Breast epithelium (tissue), 4 donors: ENCODE results near the gene CST4. TPM values are rescaled to one million over a fixed set of nuclear protein-coding genes. Genes with fewer than 3 reads are reported as not detected.

Experiments used
- DNase-seq, 2 donors: peaks; one replicate each; pipeline ENCODE4 v3.0.0-alpha.2; 2019; ENCODE audit warnings: low spot score in 2 of 2
- H3K27ac ChIP-seq, 2 donors: fragments of 200-600 bp; sonication (generic) in 1 of 2; one replicate each; pipeline ENCODE4 v1.5.1; 2016 to 2019; ENCODE audit warnings: mild to moderate bottlenecking in 1 of 2
- H3K27me3 ChIP-seq, 2 donors: fragments of 200-600 bp; sonication (generic) in 1 of 2; one replicate each; pipeline versions ENCODE4 v1.5.1 to v1.6.0; 2017 to 2019; ENCODE audit warnings: control low read depth in 1 of 2, mild to moderate bottlenecking in 1 of 2
- H3K36me3 ChIP-seq: fragments of 200-600 bp; one replicate; pipeline ENCODE4 v1.5.1; 2019
- H3K4me1 ChIP-seq, 2 donors: fragments of 200-600 bp; sonication (generic); one replicate each; pipeline ENCODE4 v1.5.1; 2016 to 2019; ENCODE audit warnings: control low read depth in 1 of 2
- H3K4me3 ChIP-seq, 3 donors: fragments of 200-600 bp; sonication (generic); 1 replicate in 2 of 3; 2 replicates in 1 of 3; pipeline ENCODE4 v1.5.1; 2016 to 2019; ENCODE audit warnings: mild to moderate bottlenecking in 3 of 3, moderate library complexity in 2 of 3
- H3K9me3 ChIP-seq, 2 donors: fragments of 200-600 bp; sonication (generic) in 1 of 2; one replicate each; pipeline ENCODE4 v1.5.1; 2016 to 2019; ENCODE audit warnings: control low read depth in 1 of 2
- CTCF ChIP-seq, 3 donors: fragments of 450-650 bp; IDR thresholded peaks; one replicate each; pipeline ENCODE4 v1.5.1; 2016 to 2017; ENCODE audit warnings: antibody characterized with exemption in 3 of 3, mild to moderate bottlenecking in 3 of 3, moderate library complexity in 3 of 3
- POLR2A ChIP-seq: fragments of 450-650 bp; IDR thresholded peaks from one replicate; pipeline ENCODE4 v1.6.1; 2016; ENCODE audit warnings: antibody characterized with exemption, mild to moderate bottlenecking, moderate library complexity
- POLR2AphosphoS5 ChIP-seq, 3 donors: sonication (generic); formaldehyde crosslinking; IDR thresholded peaks; one replicate each; pipeline ENCODE4 v1.6.1; 2017; ENCODE audit warnings: antibody characterized with exemption in 3 of 3
- intact Hi-C: fragments of 100-400 bp; cut with DNase I; formaldehyde crosslinking; loops from one replicate; pipeline ENCODE4 v1.15.1; 2023; ENCODE audit warnings: low total_unique reads
- total RNA-seq, 3 donors: library from RNA; depleted of rRNA; stranded (reverse); fragments of >200 nt; gene quantifications; one replicate each; pipeline ENCODE4 v1.1.0, GENCODE V29; 2016

Gene CST4
- total RNA-seq, 3 donors from 2014 or later = not detected

DNA sequence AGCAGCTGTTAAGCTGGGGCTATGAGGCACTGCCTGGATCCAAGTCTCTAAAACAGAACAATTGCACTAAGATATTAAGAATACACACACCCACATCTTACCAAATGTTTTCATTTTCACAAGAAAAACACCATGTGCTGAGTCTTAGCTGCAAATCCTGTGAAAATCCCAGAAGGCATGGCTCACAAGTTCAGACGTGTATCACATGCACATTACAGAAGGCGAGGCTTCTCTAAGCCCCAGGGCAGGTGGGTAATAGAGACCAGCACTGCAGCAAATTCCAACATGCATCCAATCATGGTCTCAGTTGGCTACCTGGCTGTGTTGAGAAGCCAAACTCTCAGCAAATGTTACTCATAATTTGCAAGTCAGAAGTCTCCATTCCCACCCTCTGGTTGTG is 34.8 kb downstream of the CST4 start:
- no peaks in the 10 kb centered on the region for H3K36me3 ChIP-seq
- H3K9me3 ChIP-seq = no peaks in the 10 kb centered on the region
- intact Hi-C loops = no loop called here
- TF ChIP-seq CTCF (IDR thresholded peaks at IDR 0.05) = no peak
- TF ChIP-seq POLR2AphosphoS5 (IDR thresholded peaks at IDR 0.05) = no peak
- TF ChIP-seq POLR2A = no peak
- H3K4me1 ChIP-seq = peaks cover 0 to 3% of the 10 kb centered on the region in 2 donors
- no peak overlapping the region for H3K4me3 ChIP-seq
- no peaks in the 10 kb centered on the region for H3K27me3 ChIP-seq
- peak overlapping the region in 1 of 2 donors; percentile 82 for H3K27ac ChIP-seq
- no peak for DNase-seq

DNA sequence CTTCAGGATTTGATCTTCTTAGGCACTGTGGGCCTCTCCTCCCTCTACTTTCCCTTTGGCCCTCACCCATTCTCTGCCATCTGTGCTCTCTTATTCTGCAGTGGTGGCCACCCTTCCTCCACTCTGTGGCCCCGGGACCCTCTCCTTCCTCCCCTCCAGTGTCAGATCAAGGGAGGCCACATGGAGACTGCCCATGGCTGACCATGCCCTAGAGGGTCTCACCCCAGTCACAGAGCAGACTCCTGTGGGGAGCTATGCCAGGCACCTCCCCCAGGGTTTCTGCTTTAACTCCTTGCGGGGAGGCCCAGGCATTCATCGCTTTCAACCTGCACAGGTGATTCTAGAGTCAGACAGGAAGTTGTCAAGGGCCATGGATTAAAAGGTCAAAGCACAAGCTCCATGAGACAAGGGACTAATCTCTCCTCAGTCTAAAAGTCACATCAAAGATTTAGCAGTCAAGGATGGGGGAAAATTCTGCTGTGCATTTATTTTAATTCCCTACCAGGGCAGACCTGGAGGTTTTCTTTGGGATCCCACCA is 35.4 kb downstream of the CST4 start:
- H3K4me3 ChIP-seq = no peak overlapping the region
- peak overlapping the region in 1 of 2 donors; percentile 82 for H3K27ac ChIP-seq
- intact Hi-C loops = no loop called here
- H3K27me3 ChIP-seq = no peaks in the 10 kb centered on the region
- DNase-seq = no peak
- H3K36me3 ChIP-seq = no peaks in the 10 kb centered on the region
- no peaks in the 10 kb centered on the region for H3K9me3 ChIP-seq
- no peak for TF ChIP-seq POLR2AphosphoS5 (IDR thresholded peaks at IDR 0.05)
- no peak for TF ChIP-seq CTCF (IDR thresholded peaks at IDR 0.05)
- TF ChIP-seq POLR2A = no peak
- H3K4me1 ChIP-seq = peaks cover 0 to 3% of the 10 kb centered on the region in 2 donors

DNA sequence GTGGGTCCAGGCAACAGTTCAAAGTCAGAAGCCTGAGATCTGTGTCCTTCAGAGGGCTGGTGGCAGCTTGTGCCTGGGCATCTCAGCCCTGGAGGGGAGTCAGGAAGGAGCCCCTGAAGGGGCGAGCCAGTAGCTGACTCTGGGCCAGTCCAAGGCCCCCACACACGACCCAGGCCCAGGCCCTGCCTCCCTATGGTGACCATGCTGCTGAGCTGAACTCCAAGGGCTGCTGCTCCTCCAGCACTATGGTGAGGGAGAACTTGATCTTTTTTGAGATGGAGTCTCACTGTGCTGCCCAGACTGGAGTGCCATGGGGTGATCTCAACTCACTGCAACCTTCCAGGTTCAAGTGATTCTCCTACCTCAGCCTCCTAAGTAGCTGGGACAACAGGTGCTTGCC is 35.9 kb downstream of the CST4 start:
- Histone ChIP-seq H3K27ac (peak overlapping the region in 1 of 2 donors; percentile 82), H3K9me3 (no peaks in the 10 kb centered on the region), H3K4me3 (no peak overlapping the region), H3K4me1 (peaks cover 0 to 3% of the 10 kb centered on the region in 2 donors), H3K27me3 (no peaks in the 10 kb centered on the region), H3K36me3 (no peaks in the 10 kb centered on the region)
- DNase-seq = no peak
- TF ChIP-seq CTCF (IDR thresholded peaks at IDR 0.05) = no peak
- no peak for TF ChIP-seq POLR2AphosphoS5 (IDR thresholded peaks at IDR 0.05)
- TF ChIP-seq POLR2A = no peak
- intact Hi-C loops = no loop called here

DNA sequence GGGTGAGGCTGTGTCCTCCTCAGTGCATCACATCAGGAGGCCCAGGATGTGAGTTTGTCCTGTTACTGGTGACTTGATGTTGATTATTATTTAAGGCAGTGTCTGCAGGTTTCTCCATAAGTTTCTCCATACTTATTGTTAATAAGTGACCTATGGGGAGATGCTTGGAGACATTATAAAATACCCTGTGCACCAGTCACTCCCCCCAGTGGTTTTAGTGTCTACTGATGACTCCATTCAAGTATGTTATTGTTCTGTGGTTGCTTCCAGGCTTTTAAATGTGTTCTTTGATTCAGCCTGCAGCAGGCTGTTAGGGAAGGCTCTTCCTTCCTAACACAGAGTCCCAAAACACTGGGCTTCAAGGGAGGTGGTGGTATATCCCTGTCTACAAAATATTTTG is 36.5 kb downstream of the CST4 start:
- Histone ChIP-seq H3K9me3 (no peaks in the 10 kb centered on the region), H3K4me1 (peaks cover 0 to 3% of the 10 kb centered on the region in 2 donors), H3K4me3 (no peak overlapping the region), H3K36me3 (no peaks in the 10 kb centered on the region), H3K27ac (no peak overlapping the region), H3K27me3 (no peaks in the 10 kb centered on the region)
- intact Hi-C loops = no loop called here
- no peak for DNase-seq
- TF ChIP-seq POLR2A = no peak
- no peak for TF ChIP-seq POLR2AphosphoS5 (IDR thresholded peaks at IDR 0.05)
- TF ChIP-seq CTCF (IDR thresholded peaks at IDR 0.05) = no peak

GRCh38 chr20:23651117-23651516 is 37.7 kb downstream of the CST4 start:
- DNase-seq = no peak
- no peak for TF ChIP-seq POLR2AphosphoS5 (IDR thresholded peaks at IDR 0.05)
- no peak for TF ChIP-seq CTCF (IDR thresholded peaks at IDR 0.05)
- TF ChIP-seq POLR2A = no peak
- intact Hi-C loops = no loop called here
- peaks cover 0 to 3% of the 10 kb centered on the region in 2 donors for H3K4me1 ChIP-seq
- H3K27me3 ChIP-seq = no peaks in the 10 kb centered on the region
- no peaks in the 10 kb centered on the region for H3K36me3 ChIP-seq
- H3K4me3 ChIP-seq = no peak overlapping the region
- H3K9me3 ChIP-seq = no peaks in the 10 kb centered on the region
- H3K27ac ChIP-seq = no peak overlapping the region
